ENCODE measurements around the gene TTC9.

The TTC9 gene

GRCh38 chr14:70662080-70662479, 20.4 kb downstream of the TTC9 start:
- H3K36me3 ChIP-seq = no peaks in the 10 kb centered on the region
- H3K27me3 ChIP-seq = no peaks in the 10 kb centered on the region
- H3K4me1 ChIP-seq (ENCODE audit: control insufficient read depth in 1 of 2, insufficient read depth in 1 of 2, low read depth in 1 of 2, low read length in 1 of 2) = peaks cover 15 to 24% of the 10 kb centered on the region in 2 experiments
- no peak overlapping the region for H3K27ac ChIP-seq
- no peak overlapping the region for H3K4me3 ChIP-seq (ENCODE audit: low read depth in 1 of 2, low read length in 1 of 2)
- H3K9me3 ChIP-seq = no peaks in the 10 kb centered on the region
- TF ChIP-seq CTCF (IDR thresholded peaks at IDR 0.05) = no peak

GRCh38 chr14:70662816-70663215, 21.1 kb downstream of the TTC9 start:
- no peaks in the 10 kb centered on the region for H3K9me3 ChIP-seq
- no peak for TF ChIP-seq CTCF (IDR thresholded peaks at IDR 0.05)
- H3K4me3 ChIP-seq (ENCODE audit: low read depth in 1 of 2, low read length in 1 of 2) = no peak overlapping the region
- no peaks in the 10 kb centered on the region for H3K36me3 ChIP-seq
- peaks cover 15 to 23% of the 10 kb centered on the region in 2 experiments for H3K4me1 ChIP-seq (ENCODE audit: control insufficient read depth in 1 of 2, insufficient read depth in 1 of 2, low read depth in 1 of 2, low read length in 1 of 2)
- no peak overlapping the region for H3K27ac ChIP-seq
- no peaks in the 10 kb centered on the region for H3K27me3 ChIP-seq

- H3K4me3 ChIP-seq (ENCODE audit: low read depth in 1 of 2, low read length in 1 of 2) = no peak overlapping the region
- no peak overlapping the region for H3K27ac ChIP-seq
- no peak for TF ChIP-seq CTCF (IDR thresholded peaks at IDR 0.05)
- no peaks in the 10 kb centered on the region for H3K27me3 ChIP-seq
- no peaks in the 10 kb centered on the region for H3K36me3 ChIP-seq
- no peaks in the 10 kb centered on the region for H3K9me3 ChIP-seq
- peaks cover 10 to 14% of the 10 kb centered on the region in 2 experiments for H3K4me1 ChIP-seq (ENCODE audit: control insufficient read depth in 1 of 2, insufficient read depth in 1 of 2, low read depth in 1 of 2, low read length in 1 of 2)
Measured at GRCh38 chr14:70663707-70664179, 22.0 kb downstream of the TTC9 start.

GRCh38 chr14:70664698-70665447, 23.2 kb downstream of the TTC9 start:
- H3K4me1 ChIP-seq (ENCODE audit: control insufficient read depth in 1 of 2, insufficient read depth in 1 of 2, low read depth in 1 of 2, low read length in 1 of 2) = peaks cover 0 to 2% of the 10 kb centered on the region in 2 experiments
- H3K36me3 ChIP-seq = no peaks in the 10 kb centered on the region
- no peaks in the 10 kb centered on the region for H3K27me3 ChIP-seq
- H3K27ac ChIP-seq = no peak overlapping the region
- H3K9me3 ChIP-seq = no peaks in the 10 kb centered on the region
- no peak for TF ChIP-seq CTCF (IDR thresholded peaks at IDR 0.05)
- no peak overlapping the region for H3K4me3 ChIP-seq (ENCODE audit: low read depth in 1 of 2, low read length in 1 of 2)

GRCh38 chr14:70665448-70666360, 24.0 kb downstream of the TTC9 start:
- no peak for TF ChIP-seq CTCF (IDR thresholded peaks at IDR 0.05)
- Histone ChIP-seq H3K9me3 (no peaks in the 10 kb centered on the region), H3K27me3 (no peaks in the 10 kb centered on the region), H3K36me3 (no peaks in the 10 kb centered on the region), H3K27ac (no peak overlapping the region), H3K4me1 (ENCODE audit: control insufficient read depth in 1 of 2, insufficient read depth in 1 of 2, low read depth in 1 of 2, low read length in 1 of 2) (no peaks in the 10 kb centered on the region), H3K4me3 (ENCODE audit: low read depth in 1 of 2, low read length in 1 of 2) (no peak overlapping the region)

Measured in neutrophil (primary cell).